ENCODE data around the gene UNC13B. TPM values are rescaled to one million over a fixed set of nuclear protein-coding genes. Genes with fewer than 3 reads are reported as not detected.

Gene UNC13B
- 43.5 and 48.2 TPM in 2 replicates for total RNA-seq (2021)
- long read RNA-seq, full-length matches to known transcripts, result 8 of 48 reads
- long read RNA-seq, partial matches to known transcripts, result 34 of 48 reads
- long read RNA-seq, other reads (novel, unspliced or antisense), result 6 of 48 reads

DNA sequence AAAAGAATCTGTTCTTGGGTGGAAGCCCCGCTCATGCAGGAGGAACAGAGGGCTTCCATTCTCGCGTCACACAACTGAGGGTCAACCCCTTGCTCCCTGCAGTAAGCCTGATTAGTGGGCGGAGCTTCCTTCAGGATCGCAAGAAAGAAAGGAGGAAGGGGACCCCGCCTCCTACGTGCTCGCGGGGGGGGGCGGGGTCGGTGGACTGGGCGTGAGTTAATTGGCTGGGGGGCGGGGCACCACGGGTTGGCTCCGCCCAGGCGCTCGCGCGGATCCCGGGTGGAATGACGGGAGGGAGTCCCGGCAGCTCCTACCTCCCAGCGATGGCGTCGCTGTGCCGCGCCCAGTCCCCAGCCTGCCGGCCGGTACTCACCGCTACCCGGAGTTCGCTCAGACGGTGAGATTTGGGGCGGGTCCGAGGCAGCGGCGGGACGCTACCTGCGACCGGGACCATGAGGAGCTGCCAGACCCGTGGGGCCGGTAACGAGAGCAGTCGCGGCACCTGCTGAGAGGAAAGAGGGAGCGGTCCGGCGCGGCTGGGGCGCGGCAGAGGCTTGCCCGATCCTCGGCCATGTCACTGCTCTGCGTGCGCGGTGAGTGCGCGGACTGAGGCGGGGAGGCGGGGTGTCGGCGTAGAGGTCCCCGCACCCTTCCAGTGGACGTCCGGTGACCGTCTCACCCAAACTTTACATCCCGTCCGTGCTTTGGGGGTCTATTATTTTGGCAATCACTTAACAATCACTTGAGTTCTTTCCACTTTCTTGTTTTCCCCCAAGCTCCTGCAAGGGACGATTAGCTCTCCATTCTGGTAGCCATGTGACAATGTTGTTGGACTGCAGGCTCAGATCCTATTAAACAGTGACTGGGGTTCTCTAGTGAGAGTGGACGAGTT is at the start of gene UNC13B:
TSS of gene UNC13B (plus strand) at position 297 of the 892 bp plus-strand sequence. CDS start at position 572, 275 bp downstream.
- Histone ChIP-seq H2AK5ac (ENCODE audit: insufficient read length, low read length) (no peak within 1 kb of the TSS), H3K79me2 (ENCODE audit: insufficient read depth, low read length) (no peaks in the 10 kb centered on the region; the same call in 1 of the 2 replicates), H3K9me3 (ENCODE audit: control insufficient read depth, low read depth, low read length) (no peaks in the 10 kb centered on the region), H3K4ac (ENCODE audit: low read depth, low read length) (no peak within 1 kb of the TSS), H3K56ac (ENCODE audit: insufficient read length, low read depth, low read length) (no peak within 1 kb of the TSS), H3K23ac (ENCODE audit: insufficient read length, low read depth, low read length) (no peak within 1 kb of the TSS), H3K18ac (ENCODE audit: insufficient read length, low read depth, low read length) (no peak within 1 kb of the TSS), H3K79me1 (ENCODE audit: insufficient read depth, low read depth, low read length, poor library complexity, severe bottlenecking) (no peaks in the 10 kb centered on the region), H4K20me1 (ENCODE audit: control insufficient read depth, insufficient read depth, insufficient read length) (no peaks in the 10 kb centered on the region), H3T11ph (ENCODE audit: low read length) (no peak within 1 kb of the TSS), H4K91ac (ENCODE audit: insufficient read length, low read depth, low read length) (no peak within 1 kb of the TSS), H2BK120ac (ENCODE audit: low read depth, low read length, poor library complexity, severe bottlenecking) (no peak within 1 kb of the TSS), H3K27me3 (ENCODE audit: insufficient read depth, low read length) (no peaks in the 10 kb centered on the region), H2BK5ac (ENCODE audit: insufficient read length, low read length) (no peak within 1 kb of the TSS), H3K4me1 (ENCODE audit: insufficient read depth, low read length) (peaks cover 4% of the 10 kb centered on the region; the same call in 1 of the 2 replicates), H3K4me2 (ENCODE audit: insufficient read depth, insufficient read length, low read length) (peak within 1 kb of the TSS; percentile 74), H4K5ac (ENCODE audit: insufficient read length, low read depth, low read length) (no peak within 1 kb of the TSS), H2BK15ac (ENCODE audit: low read depth, low read length) (no peak within 1 kb of the TSS), H3K23me2 (ENCODE audit: insufficient read length, low read depth, low read length, poor library complexity, severe bottlenecking) (no peaks in the 10 kb centered on the region), H3K9ac (ENCODE audit: extremely low read depth, insufficient read length, low read length) (peak within 1 kb of the TSS; percentile 42), H2BK20ac (ENCODE audit: low read depth, low read length, poor library complexity, severe bottlenecking) (no peak within 1 kb of the TSS), H3K14ac (ENCODE audit: insufficient read depth, low read length) (0 out of 2 replicates have a peak within 1 kb of the TSS, but pooled peaks have one; percentile 21), H4K8ac (replicated peaks; ENCODE audit: insufficient read length, low read depth, low read length) (no peak within 1 kb of the TSS), H3K27ac (ENCODE audit: insufficient read length, low read depth, low read length) (no peak within 1 kb of the TSS), H2BK12ac (ENCODE audit: insufficient read length, low read depth, low read length) (no peak within 1 kb of the TSS), H2AFZ (ENCODE audit: low read length) (peak within 1 kb of the TSS; percentile 86)
- Mint-ChIP-seq H3K36me3 (ENCODE audit: insufficient read depth in 1 of 3, low read depth in 3 of 3) (peaks cover 0 to 2% (median 0%) of the 10 kb centered on the region in 3 experiments; a peak in 2 of 7 replicates), H3K9me3 (no peaks in the 10 kb centered on the region; a peak in 1 of 5 replicates), H3K4me3 (peak within 1 kb of the TSS; percentile 90 to 92), H3K27me3 (ENCODE audit: low read depth) (no peaks in the 10 kb centered on the region), H3K27ac (peak within 1 kb of the TSS; percentile 87 to 99 (median 88); a peak in 5 of 7 replicates), H3K4me1 (peaks cover 22 to 40% of the 10 kb centered on the region in 2 experiments)
- TF ChIP-seq, protein P1, sequence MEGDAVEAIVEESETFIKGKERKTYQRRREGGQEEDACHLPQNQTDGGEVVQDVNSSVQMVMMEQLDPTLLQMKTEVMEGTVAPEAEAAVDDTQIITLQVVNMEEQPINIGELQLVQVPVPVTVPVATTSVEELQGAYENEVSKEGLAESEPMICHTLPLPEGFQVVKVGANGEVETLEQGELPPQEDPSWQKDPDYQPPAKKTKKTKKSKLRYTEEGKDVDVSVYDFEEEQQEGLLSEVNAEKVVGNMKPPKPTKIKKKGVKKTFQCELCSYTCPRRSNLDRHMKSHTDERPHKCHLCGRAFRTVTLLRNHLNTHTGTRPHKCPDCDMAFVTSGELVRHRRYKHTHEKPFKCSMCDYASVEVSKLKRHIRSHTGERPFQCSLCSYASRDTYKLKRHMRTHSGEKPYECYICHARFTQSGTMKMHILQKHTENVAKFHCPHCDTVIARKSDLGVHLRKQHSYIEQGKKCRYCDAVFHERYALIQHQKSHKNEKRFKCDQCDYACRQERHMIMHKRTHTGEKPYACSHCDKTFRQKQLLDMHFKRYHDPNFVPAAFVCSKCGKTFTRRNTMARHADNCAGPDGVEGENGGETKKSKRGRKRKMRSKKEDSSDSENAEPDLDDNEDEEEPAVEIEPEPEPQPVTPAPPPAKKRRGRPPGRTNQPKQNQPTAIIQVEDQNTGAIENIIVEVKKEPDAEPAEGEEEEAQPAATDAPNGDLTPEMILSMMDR (conservative IDR thresholded peaks at IDR 0.05), result no peak; the same call in 2 of the 3 replicates
- DNase-seq, result peak; percentile 95
- no CpG with 5 or more reads among the region's 70 CpGs for WGBS (ENCODE audit: extremely low coverage, insufficient read length, low lambda C conversion rate)
